ENCODE measurements around the gene PLCB1.

DNA sequence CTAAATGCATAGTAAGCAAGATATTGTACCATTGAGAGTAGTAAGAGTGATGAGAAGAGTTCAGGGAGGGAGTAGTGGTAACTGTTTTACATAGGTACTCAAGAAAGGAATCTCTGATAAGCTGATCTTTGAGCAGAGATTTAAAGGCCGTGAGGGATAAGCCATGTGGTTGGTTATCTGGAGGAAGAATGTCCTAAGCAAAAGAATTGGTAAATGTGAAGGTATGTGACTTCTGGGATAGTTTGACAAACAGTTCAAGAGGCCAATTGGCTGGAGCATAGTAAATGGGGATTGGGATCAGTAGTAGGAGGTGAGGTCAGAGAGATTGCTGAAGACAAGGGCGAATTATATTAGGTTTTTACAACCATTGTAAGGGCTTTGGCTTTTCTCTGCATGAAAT, 40.1 kb downstream of the PLCB1 start:
- TF ChIP-seq, protein P1, sequence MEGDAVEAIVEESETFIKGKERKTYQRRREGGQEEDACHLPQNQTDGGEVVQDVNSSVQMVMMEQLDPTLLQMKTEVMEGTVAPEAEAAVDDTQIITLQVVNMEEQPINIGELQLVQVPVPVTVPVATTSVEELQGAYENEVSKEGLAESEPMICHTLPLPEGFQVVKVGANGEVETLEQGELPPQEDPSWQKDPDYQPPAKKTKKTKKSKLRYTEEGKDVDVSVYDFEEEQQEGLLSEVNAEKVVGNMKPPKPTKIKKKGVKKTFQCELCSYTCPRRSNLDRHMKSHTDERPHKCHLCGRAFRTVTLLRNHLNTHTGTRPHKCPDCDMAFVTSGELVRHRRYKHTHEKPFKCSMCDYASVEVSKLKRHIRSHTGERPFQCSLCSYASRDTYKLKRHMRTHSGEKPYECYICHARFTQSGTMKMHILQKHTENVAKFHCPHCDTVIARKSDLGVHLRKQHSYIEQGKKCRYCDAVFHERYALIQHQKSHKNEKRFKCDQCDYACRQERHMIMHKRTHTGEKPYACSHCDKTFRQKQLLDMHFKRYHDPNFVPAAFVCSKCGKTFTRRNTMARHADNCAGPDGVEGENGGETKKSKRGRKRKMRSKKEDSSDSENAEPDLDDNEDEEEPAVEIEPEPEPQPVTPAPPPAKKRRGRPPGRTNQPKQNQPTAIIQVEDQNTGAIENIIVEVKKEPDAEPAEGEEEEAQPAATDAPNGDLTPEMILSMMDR (conservative IDR thresholded peaks at IDR 0.05 in 1 of 2, IDR thresholded peaks at IDR 0.05 in 1 of 2; ENCODE audit: low read depth in 1 of 2, low read length in 2 of 2): no peak
- no peak for TF ChIP-seq EZH2 (IDR thresholded peaks at IDR 0.05; ENCODE audit: low read length, missing control alignments)
